ENCODE measurements around the gene CCDC93. TPM values are rescaled to one million over a fixed set of nuclear protein-coding genes. Genes with fewer than 3 reads are reported as not detected.

CCDC93 gene
- total and polyA plus RNA-seq, 10 of the 15 experiments (the other 5 are each of a cell fraction or from before 2014, with no cell fraction given): 3.6 to 27.2 (median 13.5) TPM

DNA sequence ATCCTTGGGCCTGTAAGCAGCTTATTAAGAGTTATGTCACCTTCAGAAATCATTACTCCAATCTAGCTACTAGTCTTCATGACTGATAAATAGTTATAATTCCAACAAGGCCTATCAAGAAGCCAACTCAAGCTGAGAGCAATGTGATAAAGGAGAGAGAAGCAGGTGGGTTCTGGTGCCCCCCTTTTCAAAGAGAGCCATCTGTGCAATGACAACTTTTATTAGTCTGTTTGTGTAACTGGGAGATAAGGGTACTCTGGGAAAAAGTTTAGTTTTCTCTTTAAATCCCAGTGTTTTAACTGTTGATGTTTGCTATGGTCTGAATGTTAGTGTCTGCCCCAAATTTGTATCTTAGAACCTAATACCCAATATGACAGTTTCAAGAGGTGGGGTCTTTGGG is 60.6 kb downstream of the CCDC93 start:
- ChIA-PET POLR2A (no interaction called here), CTCF (interaction anchor here (2.7 kb wide), 1 partner anchor 50 kb away, joined by 8 read pairs; no protein-coding TSS in a partner anchor), SMC1A (ENCODE audit: uncharacterized antibody, unreplicated experiment) (no interaction called here), RAD21 (ENCODE audit: unreplicated experiment) (no interaction called here)
- no peak overlapping the region for H2AFZ ChIP-seq (ENCODE audit: control insufficient read depth, low read depth, low read length)
- H3K79me2 ChIP-seq (ENCODE audit: control insufficient read depth, insufficient read depth, low read length): no peaks in the 10 kb centered on the region
- H4K20me1 ChIP-seq (ENCODE audit: control insufficient read depth, insufficient read depth): no peaks in the 10 kb centered on the region
- no peak for ATAC-seq
- peaks cover 15 to 27% of the 10 kb centered on the region in 2 experiments for H3K36me3 ChIP-seq (ENCODE audit: control insufficient read depth in 2 of 2, insufficient read depth in 2 of 2, low read length in 1 of 2)
- no peak overlapping the region for H3K4me2 ChIP-seq (ENCODE audit: control insufficient read depth, insufficient read depth)
- no peak for TF ChIP-seq EGR1 (IDR thresholded peaks at IDR 0.05; ENCODE audit: borderline replicate concordance in 1 of 2, low read depth in 2 of 2, low read length in 2 of 2)
- TF ChIP-seq TARDBP (IDR thresholded peaks at IDR 0.05; ENCODE audit: borderline replicate concordance): no peak
- TF ChIP-seq YBX1 (IDR thresholded peaks at IDR 0.05): no peak
- TF ChIP-seq SUZ12 (IDR thresholded peaks at IDR 0.05; ENCODE audit: unreplicated experiment): no peak
- TF ChIP-seq, protein P1, sequence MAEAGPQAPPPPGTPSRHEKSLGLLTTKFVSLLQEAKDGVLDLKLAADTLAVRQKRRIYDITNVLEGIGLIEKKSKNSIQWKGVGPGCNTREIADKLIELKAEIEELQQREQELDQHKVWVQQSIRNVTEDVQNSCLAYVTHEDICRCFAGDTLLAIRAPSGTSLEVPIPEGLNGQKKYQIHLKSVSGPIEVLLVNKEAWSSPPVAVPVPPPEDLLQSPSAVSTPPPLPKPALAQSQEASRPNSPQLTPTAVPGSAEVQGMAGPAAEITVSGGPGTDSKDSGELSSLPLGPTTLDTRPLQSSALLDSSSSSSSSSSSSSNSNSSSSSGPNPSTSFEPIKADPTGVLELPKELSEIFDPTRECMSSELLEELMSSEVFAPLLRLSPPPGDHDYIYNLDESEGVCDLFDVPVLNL (IDR thresholded peaks at IDR 0.05; ENCODE audit: low read depth, low read length): no peak
- no peak for TF ChIP-seq SUPT20H (IDR thresholded peaks at IDR 0.05; ENCODE audit: borderline replicate concordance, control insufficient read depth, low read depth, low read length)
- TF ChIP-seq YY1 (IDR thresholded peaks at IDR 0.05; ENCODE audit: low read depth, low read length): no peak
- TF ChIP-seq SMC3 (IDR thresholded peaks at IDR 0.05; ENCODE audit: borderline replicate concordance, low read length): no peak
- TF ChIP-seq RAD21 (IDR thresholded peaks at IDR 0.05; ENCODE audit: insufficient read depth, low read depth, low read length): no peak
- no peak for TF ChIP-seq WRNIP1 (IDR thresholded peaks at IDR 0.05; ENCODE audit: borderline replicate concordance, low read depth, low read length)
- TF ChIP-seq IKZF1 (conservative IDR thresholded peaks at IDR 0.05): no peak
- no peaks in the 10 kb centered on the region for H3K4me1 ChIP-seq (ENCODE audit: control insufficient read depth, insufficient read depth, low read length)
- no peak overlapping the region for H3K27ac ChIP-seq (ENCODE audit: control insufficient read depth, insufficient read depth)
- no TSS peak for BruUV-seq (replicated peaks)
- no peak for FAIRE-seq
- intact Hi-C loops (cut with micrococcal nuclease; ENCODE audit: unreplicated experiment) (no loop called here), in situ Hi-C loops (cut with MboI) (no loop called here)
- H3K9ac ChIP-seq (ENCODE audit: control insufficient read depth, insufficient read depth, low read length): no peak overlapping the region
- H3K9me3 ChIP-seq (replicated peaks; ENCODE audit: control insufficient read depth, insufficient read depth, low read length): no peaks in the 10 kb centered on the region
- no peaks in the 10 kb centered on the region for H3K27me3 ChIP-seq (replicated peaks in 1 of 2; ENCODE audit: control insufficient read depth in 2 of 2, insufficient read depth in 2 of 2, low read length in 1 of 2)
- no peak overlapping the region for H3K4me3 ChIP-seq
- DNase-seq (ENCODE audit: low read depth, low spot score): no peak

Measured in GM12878 (cell line).